Activated CD4-positive, alpha-beta T cell treated with anti-CD3 and anti-CD28 coated beads, Interleukin-10, Interleukin-2, amounts not matched to agents 100 ng/mL and 50 ng/mL, durations not matched to agents 16 hours and 8 hours (primary cell): ENCODE results near the gene CIAO3.

Experiments used
- DNase-seq: peaks from one replicate; pipeline ENCODE4 v3.0.0-alpha.2; 2020

The CIAO3 gene

GRCh38 chr16:721765-722540 lies 18.8 kb downstream of the CIAO3 start:
- DNase-seq: no peak

- DNase-seq: peak; percentile 91
Observed at GRCh38 chr16:720990-721764, 19.6 kb downstream of the CIAO3 start, which contains the start of gene ANTKMT. Gene ANTKMT, plus strand, starts transcription at chr16:721146. Its CDS starts 129 bp downstream, at chr16:721275.

- DNase-seq: peak; percentile 76
Observed at GRCh38 chr16:720447-720989, 20.3 kb downstream of the CIAO3 start.

GRCh38 chr16:719815-720446 lies 20.9 kb downstream of the CIAO3 start:
- no peak for DNase-seq

GRCh38 chr16:718922-719321 lies 21.9 kb downstream of the CIAO3 start:
- no peak for DNase-seq

- no peak for DNase-seq
Observed at GRCh38 chr16:718389-718788, 22.4 kb downstream of the CIAO3 start.

- no peak for DNase-seq
Observed at GRCh38 chr16:717450-718245, 23.1 kb downstream of the CIAO3 start.

- DNase-seq: no peak
Observed at GRCh38 chr16:716768-717325, 23.9 kb downstream of the CIAO3 start.

- DNase-seq: no peak
Observed at GRCh38 chr16:716200-716568, 24.6 kb downstream of the CIAO3 start.

GRCh38 chr16:715477-716199 lies 25.2 kb downstream of the CIAO3 start:
- DNase-seq: no peak

- DNase-seq: peak; percentile 92
Observed at GRCh38 chr16:714558-715476, 26.0 kb downstream of the CIAO3 start, which contains the start of gene METRN. Gene METRN, plus strand, starts transcription at chr16:715118. Its CDS starts 172 bp downstream, at chr16:715290.

- no peak for DNase-seq
Observed at GRCh38 chr16:714079-714478, 26.7 kb downstream of the CIAO3 start.

- DNase-seq: peak; percentile 69
Observed at GRCh38 chr16:712740-713250, 28.0 kb downstream of the CIAO3 start.

- DNase-seq: peak; percentile 83
Observed at GRCh38 chr16:711548-712320, 29.1 kb downstream of the CIAO3 start.

- no peak for DNase-seq
Observed at GRCh38 chr16:711084-711483, 29.7 kb downstream of the CIAO3 start.

GRCh38 chr16:710500-711075 lies 30.2 kb downstream of the CIAO3 start:
- DNase-seq: no peak

GRCh38 chr16:709566-710499 lies 31.0 kb downstream of the CIAO3 start:
- no peak for DNase-seq

GRCh38 chr16:708959-709358 lies 31.8 kb downstream of the CIAO3 start:
- DNase-seq: no peak
